ENCODE results near the gene CMTM7. TPM values are rescaled to one million over a fixed set of nuclear protein-coding genes. Genes with fewer than 3 reads are reported as not detected.
A peak's percentile ranks its signal among the peaks of the same experiment; 100 is the strongest.

The CMTM7 gene
- total RNA-seq (2014; rRNA removed; shearing (Covaris generic); ENCODE audit: low replicate concordance): 1.7 TPM in 1 of 2 replicates, not detected in the other

DNA sequence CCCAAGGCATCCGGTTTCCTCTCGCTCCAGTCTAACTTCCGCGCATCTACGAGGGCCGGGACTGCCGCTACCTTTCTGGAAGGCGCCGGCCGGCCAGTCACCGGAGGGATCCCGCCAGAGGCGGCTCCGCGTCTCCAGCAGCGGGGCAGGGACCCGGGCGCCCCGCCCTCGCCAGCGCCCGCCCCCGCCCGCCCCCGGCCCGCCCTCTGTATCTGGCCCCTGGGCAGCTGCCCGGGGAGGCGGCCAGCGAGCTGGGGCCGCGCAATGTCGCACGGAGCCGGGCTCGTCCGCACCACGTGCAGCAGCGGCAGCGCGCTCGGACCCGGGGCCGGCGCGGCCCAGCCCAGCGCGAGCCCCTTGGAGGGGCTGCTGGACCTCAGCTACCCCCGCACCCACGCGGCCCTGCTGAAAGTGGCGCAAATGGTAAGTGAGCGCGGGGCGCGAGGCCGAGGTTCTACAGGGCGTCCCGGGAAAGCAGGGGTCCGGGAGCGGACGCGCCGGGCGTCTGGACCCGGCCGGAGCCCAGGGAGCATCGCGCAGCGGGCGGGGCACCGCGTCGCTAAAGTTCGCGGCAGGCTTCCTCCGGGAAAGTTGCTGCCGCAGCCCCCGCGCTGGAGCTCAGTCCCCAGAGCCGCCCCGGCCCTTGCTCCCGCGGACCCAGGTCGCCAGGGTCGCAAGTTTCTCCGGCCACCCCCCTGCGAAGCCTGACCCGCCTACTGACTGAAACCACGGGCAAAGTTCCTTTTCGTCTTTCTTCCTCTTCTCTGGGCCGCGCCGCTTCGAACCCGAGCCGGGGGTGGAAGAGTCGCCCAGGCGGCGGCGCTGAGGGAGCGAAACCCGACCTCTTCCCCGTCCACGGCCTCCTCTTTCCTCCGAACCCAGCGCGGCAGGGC, at the start of gene CMTM7:
TSS of gene CMTM7 (plus strand) at position 211 of the 893 bp plus-strand sequence. CDS start at position 265, 54 bp downstream.
- DNase-seq: peak; percentile 66
- no peaks in the 10 kb centered on the region for H3K27me3 ChIP-seq

DNA sequence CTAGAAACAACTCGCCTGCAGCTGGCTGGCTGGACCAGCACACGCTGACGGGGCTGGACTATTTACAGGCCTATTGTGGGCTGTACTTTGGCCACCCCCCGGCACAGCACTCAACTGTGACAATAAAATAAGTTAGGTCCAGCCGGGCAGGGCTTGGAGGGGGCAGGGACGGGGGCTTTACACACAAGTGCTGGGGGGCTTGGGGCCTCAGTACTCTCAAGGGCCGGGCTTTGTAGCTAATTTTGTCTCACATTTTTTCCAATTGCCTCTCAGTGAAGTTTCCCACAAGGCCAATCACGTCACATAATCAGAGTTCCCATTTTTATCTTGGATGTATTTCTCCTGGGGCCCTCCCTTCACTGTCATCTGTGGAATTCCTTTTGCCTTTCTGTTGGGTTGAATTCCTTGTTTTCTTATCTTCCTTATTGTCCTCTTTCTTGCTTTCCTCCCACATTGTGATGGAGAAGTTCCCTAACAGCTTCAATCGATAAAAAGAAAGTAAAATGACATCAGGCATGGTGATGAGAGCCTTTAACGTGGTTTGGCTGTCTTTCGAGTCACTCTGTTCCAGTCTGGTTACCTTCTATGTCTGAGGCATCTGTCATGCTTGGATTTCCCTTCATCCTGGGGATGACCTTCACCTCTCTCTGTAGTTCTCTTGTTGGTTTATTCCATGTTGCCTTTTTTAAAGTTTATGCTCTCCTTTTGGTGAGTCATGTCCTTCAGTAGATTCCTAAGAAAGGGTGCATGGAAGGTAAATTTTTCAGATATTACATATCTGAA, 44.1 kb upstream of the CMTM7 start:
- Histone ChIP-seq H3K36me3 (no peaks in the 10 kb centered on the region), H3K27me3 (no peaks in the 10 kb centered on the region), H3K9me3 (no peaks in the 10 kb centered on the region), H3K4me3 (no peak overlapping the region)
- no peak for DNase-seq

More for the DNA sequence above, at the start of gene CMTM7:
- Histone ChIP-seq H3K36me3 (no peaks in the 10 kb centered on the region), H3K9me3 (no peaks in the 10 kb centered on the region), H3K4me3 (peak within 1 kb of the TSS; percentile 58)

GRCh38 chr3:32349184-32349583, 42.5 kb upstream of the CMTM7 start:
- Histone ChIP-seq H3K4me3 (no peak overlapping the region), H3K36me3 (no peaks in the 10 kb centered on the region), H3K27me3 (no peaks in the 10 kb centered on the region), H3K9me3 (no peaks in the 10 kb centered on the region)
- no peak for DNase-seq

GRCh38 chr3:32352563-32352962, 39.1 kb upstream of the CMTM7 start:
- H3K4me3 ChIP-seq: no peak overlapping the region
- H3K36me3 ChIP-seq: no peaks in the 10 kb centered on the region
- H3K9me3 ChIP-seq: no peaks in the 10 kb centered on the region
- DNase-seq: no peak
- no peaks in the 10 kb centered on the region for H3K27me3 ChIP-seq

DNA sequence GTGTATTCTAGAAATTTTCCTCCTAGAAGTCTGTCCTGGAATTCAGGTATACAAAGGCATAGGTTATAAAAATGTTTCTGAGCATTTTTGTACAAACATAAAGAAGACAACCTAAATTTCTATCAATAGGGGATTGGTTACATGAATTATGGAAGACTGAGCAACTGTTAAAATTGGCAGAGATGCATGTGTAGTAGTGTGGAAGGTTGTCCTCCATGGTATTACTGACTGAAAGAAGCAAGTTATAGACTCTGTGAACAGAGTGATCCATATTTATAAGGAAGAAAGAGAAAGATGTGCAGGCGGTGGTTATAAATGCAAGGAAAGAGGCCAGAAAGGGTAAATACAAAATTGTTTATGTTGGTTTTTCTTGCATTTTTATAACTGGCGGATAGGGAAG, 38.3 kb upstream of the CMTM7 start:
- Histone ChIP-seq H3K4me3 (no peak overlapping the region), H3K36me3 (no peaks in the 10 kb centered on the region), H3K9me3 (no peaks in the 10 kb centered on the region), H3K27me3 (no peaks in the 10 kb centered on the region)
- DNase-seq: no peak

DNA sequence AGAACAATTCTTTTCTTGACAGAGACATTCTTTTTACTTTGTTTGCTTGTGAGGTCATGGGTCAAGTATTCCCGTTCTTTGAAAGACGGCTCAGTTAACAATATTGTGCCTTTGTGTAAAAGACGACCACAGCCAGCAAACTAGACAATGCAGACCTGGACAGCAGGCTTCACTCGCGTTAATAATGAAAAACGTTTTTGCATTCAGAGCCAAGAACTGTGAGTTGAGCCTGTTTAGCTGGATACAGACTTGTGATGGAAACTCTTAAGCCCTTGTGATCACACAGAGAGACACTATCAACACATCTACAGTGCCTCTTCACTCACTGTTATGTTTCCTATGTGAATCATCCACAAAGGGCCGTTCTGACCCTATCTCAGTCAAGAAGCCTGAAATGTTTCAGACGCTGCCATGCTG, 37.3 kb upstream of the CMTM7 start:
- Histone ChIP-seq H3K36me3 (no peaks in the 10 kb centered on the region), H3K4me3 (no peak overlapping the region), H3K27me3 (no peaks in the 10 kb centered on the region), H3K9me3 (no peaks in the 10 kb centered on the region)
- DNase-seq: no peak

- no peaks in the 10 kb centered on the region for H3K27me3 ChIP-seq
- no peak for DNase-seq
- no peaks in the 10 kb centered on the region for H3K9me3 ChIP-seq
- H3K36me3 ChIP-seq: no peaks in the 10 kb centered on the region
- H3K4me3 ChIP-seq: no peak overlapping the region
These were observed 35.8 kb upstream of the CMTM7 start for GRCh38 chr3:32355751-32356291.

DNA sequence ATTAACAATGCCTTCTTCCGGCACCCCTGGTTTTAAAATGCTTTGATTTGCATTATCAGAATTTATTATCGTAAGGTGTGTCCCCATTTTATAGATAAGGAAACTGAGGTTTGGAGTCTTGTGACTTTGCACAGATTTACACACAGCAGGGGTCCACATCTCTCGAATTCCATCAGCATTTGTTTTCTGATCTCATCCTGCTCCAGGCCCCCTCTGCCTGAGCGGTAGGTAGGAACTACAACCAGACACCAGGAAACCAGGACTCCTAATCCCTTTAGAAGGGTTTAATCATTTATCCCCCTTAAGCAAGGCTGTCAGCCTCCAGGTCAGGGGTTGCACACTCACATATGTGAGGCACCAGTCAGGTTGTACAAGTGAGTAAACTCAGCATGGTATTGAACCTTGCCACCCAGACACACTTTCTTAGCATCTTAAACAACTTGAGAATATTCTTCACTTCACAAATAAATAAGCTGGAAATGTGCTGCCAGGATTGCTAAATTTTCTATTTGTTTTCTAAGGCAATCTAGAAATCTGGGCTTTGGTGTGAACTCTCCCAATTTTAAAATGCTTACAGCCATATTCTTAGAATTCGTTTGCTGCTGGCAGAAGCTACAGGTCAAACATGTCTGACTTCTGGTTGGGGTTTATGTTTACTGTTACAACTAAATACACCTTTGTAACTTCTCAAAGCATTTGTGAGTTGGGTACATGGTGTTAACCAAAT, 31.7 kb upstream of the CMTM7 start:
- H3K9me3 ChIP-seq: no peaks in the 10 kb centered on the region
- no peaks in the 10 kb centered on the region for H3K36me3 ChIP-seq
- H3K27me3 ChIP-seq: no peaks in the 10 kb centered on the region

DNA sequence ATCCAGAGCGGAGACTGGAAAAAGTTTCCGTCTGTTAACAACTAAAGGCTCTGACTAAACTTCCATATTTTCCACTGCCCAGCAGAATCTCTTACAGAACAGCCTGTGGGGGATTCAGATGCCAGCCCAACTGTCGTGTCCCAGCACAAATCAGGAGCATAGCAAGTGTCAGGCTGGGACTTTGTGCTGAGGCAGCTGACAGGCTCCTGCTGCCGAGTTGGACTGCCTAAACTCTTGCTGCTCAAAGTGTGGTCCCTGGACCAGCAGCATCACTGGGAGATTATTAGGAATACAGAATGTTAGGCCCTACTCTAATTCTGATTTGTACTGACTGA, 31.2 kb upstream of the CMTM7 start:
- H3K4me3 ChIP-seq: no peak overlapping the region
- no peak for DNase-seq

More for the DNA sequence above, 31.7 kb upstream of the CMTM7 start:
- H3K4me3 ChIP-seq: no peak overlapping the region
- DNase-seq: no peak

GRCh38 chr3:32366638-32367397, 24.8 kb upstream of the CMTM7 start:
- DNase-seq: no peak
- Histone ChIP-seq H3K4me3 (no peak overlapping the region), H3K27me3 (no peaks in the 10 kb centered on the region), H3K36me3 (no peaks in the 10 kb centered on the region), H3K9me3 (no peaks in the 10 kb centered on the region)

More for the DNA sequence above, 31.2 kb upstream of the CMTM7 start:
- Histone ChIP-seq H3K9me3 (no peaks in the 10 kb centered on the region), H3K27me3 (no peaks in the 10 kb centered on the region), H3K36me3 (no peaks in the 10 kb centered on the region)

GRCh38 chr3:32367442-32367841, 24.2 kb upstream of the CMTM7 start:
- Histone ChIP-seq H3K9me3 (no peaks in the 10 kb centered on the region), H3K27me3 (no peaks in the 10 kb centered on the region), H3K4me3 (no peak overlapping the region), H3K36me3 (no peaks in the 10 kb centered on the region)
- DNase-seq: no peak

DNA sequence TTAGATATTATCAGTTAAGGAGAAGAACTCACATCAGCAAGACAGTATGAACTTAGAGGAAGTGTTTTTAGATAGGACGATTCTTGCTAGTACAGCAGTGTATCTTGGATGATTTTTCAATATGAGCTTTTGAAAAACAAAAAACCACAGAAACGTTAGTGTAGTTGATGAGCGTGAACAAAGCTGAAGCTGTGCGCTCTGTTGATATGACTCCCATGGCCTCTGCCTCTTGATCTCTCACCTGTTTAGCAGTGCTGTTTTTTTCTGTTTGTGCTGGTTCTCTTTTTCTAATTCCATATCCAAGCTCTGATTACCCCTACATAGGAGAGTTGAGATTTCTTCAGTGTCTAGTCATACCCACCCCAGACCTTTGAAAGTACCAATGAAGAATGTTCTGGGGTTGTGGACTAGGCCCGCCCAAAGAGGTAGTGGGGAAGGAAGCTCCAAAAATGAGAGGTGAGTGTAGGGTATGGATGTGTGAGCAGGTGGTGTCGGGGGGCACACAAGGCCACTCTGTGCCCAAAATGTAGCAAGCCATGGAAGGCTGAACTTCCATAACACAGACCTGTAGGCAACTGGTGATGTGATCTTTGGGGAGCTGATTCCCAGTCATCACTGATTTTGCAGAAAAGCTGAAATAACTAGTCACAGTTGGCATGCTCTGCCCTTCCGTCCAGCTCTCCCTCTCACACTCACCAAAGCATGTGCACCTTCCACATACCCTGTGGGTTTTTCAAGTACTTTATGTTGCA, 20.0 kb upstream of the CMTM7 start:
- DNase-seq: no peak
- Histone ChIP-seq H3K36me3 (no peaks in the 10 kb centered on the region), H3K9me3 (no peaks in the 10 kb centered on the region), H3K4me3 (no peak overlapping the region), H3K27me3 (no peaks in the 10 kb centered on the region)

DNA sequence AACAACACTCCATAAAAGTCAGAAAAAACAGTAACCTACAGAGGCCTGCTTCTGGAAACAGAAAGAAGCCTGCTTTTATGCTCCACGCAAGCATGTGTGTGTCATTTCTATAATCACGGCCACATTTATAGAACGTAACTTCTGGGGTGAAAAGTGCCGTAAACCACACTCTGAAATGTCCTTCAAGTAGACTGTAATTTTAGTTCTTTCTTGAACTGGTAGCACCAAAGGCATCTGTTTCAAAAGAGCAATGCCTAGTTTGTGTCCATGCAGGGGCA, 19.5 kb upstream of the CMTM7 start:
- Histone ChIP-seq H3K4me3 (no peak overlapping the region), H3K36me3 (no peaks in the 10 kb centered on the region), H3K9me3 (no peaks in the 10 kb centered on the region), H3K27me3 (no peaks in the 10 kb centered on the region)
- no peak for DNase-seq

- no peak overlapping the region for H3K4me3 ChIP-seq
- H3K36me3 ChIP-seq: no peaks in the 10 kb centered on the region
- no peaks in the 10 kb centered on the region for H3K9me3 ChIP-seq
- H3K27me3 ChIP-seq: no peaks in the 10 kb centered on the region
- no peak for DNase-seq
These were observed 18.4 kb upstream of the CMTM7 start for GRCh38 chr3:32373276-32373675.

DNA sequence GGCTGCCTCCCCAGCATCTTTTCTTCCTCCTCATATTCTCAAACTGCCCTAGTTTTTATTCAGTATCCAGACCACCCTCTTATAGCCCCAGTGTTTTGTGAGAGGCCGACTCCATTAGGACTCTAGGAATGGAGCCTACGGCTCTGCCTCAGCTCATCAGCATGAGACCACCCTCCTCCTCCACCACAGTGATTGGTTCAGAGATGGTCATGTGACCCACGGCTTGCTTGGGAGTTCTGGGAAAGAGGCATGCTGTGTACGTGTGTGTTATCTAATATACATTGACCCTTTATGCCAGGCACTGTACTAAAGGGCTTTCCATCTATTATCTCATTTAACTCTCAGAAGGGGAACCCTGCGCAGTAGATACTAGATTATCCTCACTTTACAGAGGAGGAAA, 17.8 kb upstream of the CMTM7 start:
- no peak overlapping the region for H3K4me3 ChIP-seq
- no peak for DNase-seq
- no peaks in the 10 kb centered on the region for H3K9me3 ChIP-seq
- H3K36me3 ChIP-seq: no peaks in the 10 kb centered on the region
- no peaks in the 10 kb centered on the region; the same call in 1 of the 2 replicates for H3K27me3 ChIP-seq
